Lower lobe of right lung (tissue), 2 donors: ENCODE data around the gene PRICKLE3. TPM values are rescaled to one million over a fixed set of nuclear protein-coding genes. Genes with fewer than 3 reads are reported as not detected.
A peak's percentile ranks its signal among the peaks of the same experiment; 100 is the strongest.

Experiments
- ATAC-seq, 2 donors: fragments of 200-7000 bp; cut with Tn5 transposase; one replicate each; pipeline ENCODE4 v1.9.1; 2020 to 2022; ENCODE audit warnings: mild to moderate bottlenecking in 2 of 2, moderate library complexity in 2 of 2
- DNase-seq: peaks from one replicate; pipeline ENCODE4 v3.0.0-alpha.2; 2020
- H3K27ac ChIP-seq: fragments of 200-600 bp; one replicate; pipeline ENCODE4 v1.8.0; 2022
- H3K27me3 ChIP-seq: fragments of 200-600 bp; one replicate; pipeline ENCODE4 v1.8.0; 2022; ENCODE audit warnings: low read depth
- H3K36me3 ChIP-seq: fragments of 200-600 bp; one replicate; pipeline ENCODE4 v1.8.0; 2022; ENCODE audit warnings: mild to moderate bottlenecking
- H3K4me1 ChIP-seq: fragments of 200-600 bp; one replicate; pipeline ENCODE4 v1.8.0; 2022
- H3K4me3 ChIP-seq: fragments of 200-600 bp; one replicate; pipeline ENCODE4 v1.8.0; 2022; ENCODE audit warnings: mild to moderate bottlenecking
- H3K9me3 ChIP-seq: fragments of 200-600 bp; one replicate; pipeline ENCODE4 v1.8.0; 2022
- CTCF ChIP-seq: fragments of 200-600 bp; IDR thresholded peaks from one replicate; pipeline ENCODE4 v1.8.0; 2022; ENCODE audit warnings: antibody characterized with exemption, mild to moderate bottlenecking
- intact Hi-C: fragments of 100-400 bp; cut with DNase I; formaldehyde crosslinking; loops from one replicate; pipeline ENCODE4 v1.11.0; 2022
- total RNA-seq: library from RNA; stranded (reverse); fragmentation: NEBNext Ultra II Directional; extraction: Animal tissue kit (Norgen Biotek cat#: 25700); gene quantifications from one replicate; pipeline ENCODE4 v1.2.1, GENCODE V29; 2021
- donor health status: DM: no; HTN: yes; CAD: no; lungs with severe emphysema.

Gene PRICKLE3
- total RNA-seq, 1 donor from 2014 or later: 13.1 TPM

GRCh38 chrX:49231333-49232000 lies 45.3 kb upstream of the PRICKLE3 start:
- TF ChIP-seq CTCF: no peak
- Histone ChIP-seq H3K4me3 (no peak overlapping the region), H3K27ac (no peak overlapping the region), H3K4me1 (no peaks in the 10 kb centered on the region), H3K27me3 (no peaks in the 10 kb centered on the region), H3K9me3 (no peaks in the 10 kb centered on the region), H3K36me3 (no peaks in the 10 kb centered on the region)
- intact Hi-C loops: no loop called here
- no peak for DNase-seq
- no peak for ATAC-seq

GRCh38 chrX:49230500-49231232 lies 44.5 kb upstream of the PRICKLE3 start:
- TF ChIP-seq CTCF: peak; percentile 20
- H3K27ac ChIP-seq: peak overlapping the region; percentile 79

GRCh38 chrX:49228185-49228584 lies 42.0 kb upstream of the PRICKLE3 start:
- ATAC-seq (no peak), DNase-seq (no peak)
- no peak overlapping the region for H3K4me3 ChIP-seq
- H3K27ac ChIP-seq: no peak overlapping the region
- H3K27me3 ChIP-seq: no peaks in the 10 kb centered on the region
- H3K36me3 ChIP-seq: no peaks in the 10 kb centered on the region
- intact Hi-C loops: no loop called here
- no peaks in the 10 kb centered on the region for H3K4me1 ChIP-seq
- no peaks in the 10 kb centered on the region for H3K9me3 ChIP-seq
- TF ChIP-seq CTCF: no peak

More at GRCh38 chrX:49230500-49231232, 44.5 kb upstream of the PRICKLE3 start:
- ATAC-seq (peak; percentile 89 to 91), DNase-seq (peak; percentile 93)
- H3K27me3 ChIP-seq: no peaks in the 10 kb centered on the region
- intact Hi-C loops: no loop called here
- peak overlapping the region; percentile 46 for H3K4me3 ChIP-seq
- H3K36me3 ChIP-seq: no peaks in the 10 kb centered on the region
- no peaks in the 10 kb centered on the region for H3K9me3 ChIP-seq
- no peaks in the 10 kb centered on the region for H3K4me1 ChIP-seq

GRCh38 chrX:49227726-49228125 lies 41.6 kb upstream of the PRICKLE3 start:
- Histone ChIP-seq H3K9me3 (no peaks in the 10 kb centered on the region), H3K4me1 (no peaks in the 10 kb centered on the region), H3K27ac (no peak overlapping the region), H3K36me3 (no peaks in the 10 kb centered on the region), H3K27me3 (no peaks in the 10 kb centered on the region), H3K4me3 (no peak overlapping the region)
- ATAC-seq (no peak), DNase-seq (no peak)
- intact Hi-C loops: no loop called here
- no peak for TF ChIP-seq CTCF

GRCh38 chrX:49226946-49227345 lies 40.8 kb upstream of the PRICKLE3 start:
- no peak for DNase-seq
- Histone ChIP-seq H3K4me3 (no peak overlapping the region), H3K27ac (no peak overlapping the region), H3K4me1 (no peaks in the 10 kb centered on the region), H3K27me3 (no peaks in the 10 kb centered on the region), H3K36me3 (no peaks in the 10 kb centered on the region), H3K9me3 (no peaks in the 10 kb centered on the region)
- intact Hi-C loops: no loop called here
- TF ChIP-seq CTCF: no peak
- ATAC-seq: no peak
